ENCODE results near the gene PDZD2. TPM values are rescaled to one million over a fixed set of nuclear protein-coding genes. Genes with fewer than 3 reads are reported as not detected.

PDZD2 gene
- total and polyA plus RNA-seq, 2 donors (not counting 3 experiments of a cell fraction or from before 2014, with no cell fraction given) = 0.66 to 6.9 TPM

GRCh38 chr5:32055891-32056866, 417.2 kb downstream of the PDZD2 start:
- Histone ChIP-seq H4K20me1 (replicated peaks; ENCODE audit: control insufficient read depth, extremely low read depth, insufficient read depth, low read length) (no peaks in the 10 kb centered on the region), H3K27ac (ENCODE audit: insufficient read depth, low read depth, low read length) (no peak overlapping the region), H3K9me1 (replicated peaks; ENCODE audit: control insufficient read depth, extremely low read depth, insufficient read depth, low read length) (no peaks in the 10 kb centered on the region), H3K9me3 (replicated peaks; ENCODE audit: control insufficient read depth, insufficient read depth, low read length) (no peaks in the 10 kb centered on the region), H3K4me1 (ENCODE audit: control insufficient read depth, extremely low read depth, insufficient read depth, low read length) (no peaks in the 10 kb centered on the region), H3K9ac (replicated peaks; ENCODE audit: extremely low read depth, insufficient read depth, low read length) (no peak overlapping the region), H2AFZ (ENCODE audit: low read depth, low read length) (no peak overlapping the region), H3K4me3 (replicated peaks in 1 of 3; ENCODE audit: insufficient read depth in 1 of 3, low read depth in 1 of 3, low read length in 3 of 3) (no peak overlapping the region), H3K4me2 (ENCODE audit: insufficient read depth, low read length) (no peak overlapping the region), H3K79me2 (ENCODE audit: control insufficient read depth, insufficient read depth, low read length) (no peaks in the 10 kb centered on the region), H3K36me3 (ENCODE audit: control insufficient read depth in 2 of 2, extremely low read depth in 1 of 2, insufficient read depth in 2 of 2, low read length in 2 of 2) (no peaks in the 10 kb centered on the region), H3K27me3 (ENCODE audit: control insufficient read depth in 2 of 2, insufficient read depth in 2 of 2, low read length in 2 of 2) (no peaks in the 10 kb centered on the region)
- FAIRE-seq = peak; percentile 33
- dilution Hi-C loops (cut with MboI; ENCODE audit: extremely low pct_ligation_motif_present, low sequenced_read_pairs) = no loop called here
- no peak for TF ChIP-seq POLR2A (IDR thresholded peaks at IDR 0.05; ENCODE audit: low read depth, low read length)
- TF ChIP-seq FOS (IDR thresholded peaks at IDR 0.05; ENCODE audit: borderline replicate concordance, insufficient read depth, low read length) = no peak
- no peak for TF ChIP-seq JUN (IDR thresholded peaks at IDR 0.05; ENCODE audit: borderline replicate concordance, insufficient read depth, insufficient read length, low read depth)
- TF ChIP-seq CTCF (IDR thresholded peaks at IDR 0.05; ENCODE audit: extremely low read depth in 1 of 2, insufficient read depth in 1 of 2, low read depth in 1 of 2, low read length in 2 of 2) = no peak
- TF ChIP-seq EZH2 (IDR thresholded peaks at IDR 0.05; ENCODE audit: borderline replicate concordance, low read depth, low read length, severe bottlenecking) = no peak
- TF ChIP-seq MYC (IDR thresholded peaks at IDR 0.05; ENCODE audit: low read depth, low read length) = no peak
- TF ChIP-seq POLR2AphosphoS5 (IDR thresholded peaks at IDR 0.05; ENCODE audit: insufficient read depth, low read depth, low read length) = no peak
- no peak for TF ChIP-seq GATA2 (IDR thresholded peaks at IDR 0.05; ENCODE audit: insufficient read depth, insufficient read length, low read depth, low read length)
- intact Hi-C loops (cut with micrococcal nuclease) = no loop called here
- POLR2A ChIA-PET = no interaction called here
- CTCF ChIA-PET = interaction anchor here (1.1 to 3.8 kb wide), 4 partner anchors 8 to 37 kb away, joined by 3 to 18 read pairs (median 5); no protein-coding TSS in a partner anchor
- BruUV-seq (replicated peaks) = no TSS peak
- no peak for DNase-seq (ENCODE audit: low read depth, low spot score)

Data from endothelial cell of umbilical vein (primary cell).